Naive thymus-derived CD4-positive, alpha-beta T cell (primary cell): ENCODE measurements around the gene RGS6. TPM values are rescaled to one million over a fixed set of nuclear protein-coding genes. Genes with fewer than 3 reads are reported as not detected.

Experiments used
- ATAC-seq: fragments of 150-1000 bp; cut with Tn5 transposase; 2 replicates; pipeline ENCODE4 v1.10.0; 2021; ENCODE audit warnings: mild to moderate bottlenecking, moderate library complexity
- CTCF ChIA-PET: fragments of 350-600 bp; sonication (Branson Sonifier 250); formaldehyde crosslinking; loops from one replicate; lab custom pipeline; 2021; ENCODE audit warnings: antibody characterized with exemption; lab: Charles Lee
- POLR2A ChIA-PET: fragments of 350-600 bp; sonication (Branson Sonifier 250); formaldehyde crosslinking; loops from one replicate; lab custom pipeline; 2021; ENCODE audit warnings: antibody characterized with exemption, inconsistent platforms; lab: Charles Lee
- DNase-seq, 9 donors: peaks; one replicate each; pipeline versions ENCODE4 v3.0.0 to v3.0.0-alpha.2; 2020 to 2022; ENCODE audit warnings: mixed read lengths in 1 of 9
- H3K27ac ChIP-seq: one replicate; pipeline ENCODE4 v1.7.0; 2013; ENCODE audit warnings: mild to moderate bottlenecking, low read depth, low read length, moderate library complexity
- H3K27me3 ChIP-seq, 2 donors: one replicate each; pipeline ENCODE4 v1.7.0; 2013; ENCODE audit warnings: low read length in 2 of 2, mild to moderate bottlenecking in 2 of 2, moderate library complexity in 2 of 2; ENCODE audit not compliant: control insufficient read depth in 2 of 2, insufficient read depth in 2 of 2
- H3K36me3 ChIP-seq, 3 experiments: 1 replicate in 2 of 3; 2 replicates in 1 of 3; pipeline ENCODE4 v1.7.0; 2013; ENCODE audit warnings: low read length in 3 of 3, mild to moderate bottlenecking in 3 of 3, moderate library complexity in 1 of 3; ENCODE audit not compliant: insufficient read depth in 3 of 3, control insufficient read depth in 2 of 3
- H3K4me1 ChIP-seq, 2 donors: one replicate each; pipeline ENCODE4 v1.7.0; 2013; ENCODE audit warnings: low read length in 2 of 2, mild to moderate bottlenecking in 2 of 2, moderate library complexity in 1 of 2; ENCODE audit not compliant: control insufficient read depth in 2 of 2, insufficient read depth in 2 of 2
- H3K4me3 ChIP-seq: 2 replicates; pipeline ENCODE4 v1.7.0; 2013; ENCODE audit warnings: mild to moderate bottlenecking, low read length
- H3K9me3 ChIP-seq, 3 experiments: 1 replicate in 2 of 3; 2 replicates in 1 of 3; pipeline ENCODE4 v1.7.0; 2013; ENCODE audit warnings: low read length in 3 of 3; ENCODE audit not compliant: control insufficient read depth in 2 of 3
- H3K27ac Mint-ChIP-seq, 9 donors: one replicate each; pipeline ENCODE4 v1.8.0; 2020 to 2022; ENCODE audit warnings: mixed read lengths in 9 of 9, mild to moderate bottlenecking in 8 of 9, moderate library complexity in 5 of 9, inconsistent platforms in 2 of 9
- H3K27me3 Mint-ChIP-seq, 5 donors: one replicate each; pipeline ENCODE4 v1.8.0; 2021 to 2022; ENCODE audit warnings: mixed read lengths in 5 of 5, mild to moderate bottlenecking in 1 of 5
- H3K36me3 Mint-ChIP-seq, 5 donors: one replicate each; pipeline ENCODE4 v1.8.0; 2020 to 2022; ENCODE audit warnings: mixed read lengths in 5 of 5, mild to moderate bottlenecking in 3 of 5, inconsistent platforms in 1 of 5
- H3K4me1 Mint-ChIP-seq, 7 donors: one replicate each; pipeline ENCODE4 v1.8.0; 2020 to 2022; ENCODE audit warnings: mixed read lengths in 7 of 7, mild to moderate bottlenecking in 3 of 7, inconsistent platforms in 1 of 7
- H3K4me3 Mint-ChIP-seq, 10 donors: one replicate each; pipeline ENCODE4 v1.8.0; 2020 to 2022; ENCODE audit warnings: mild to moderate bottlenecking in 10 of 10, mixed read lengths in 10 of 10, moderate library complexity in 6 of 10, inconsistent platforms in 2 of 10
- H3K9me3 Mint-ChIP-seq, 11 donors: one replicate each; pipeline ENCODE4 v1.8.0; 2020 to 2022; ENCODE audit warnings: mixed read lengths in 11 of 11, mild to moderate bottlenecking in 4 of 11, inconsistent platforms in 1 of 11, moderate library complexity in 1 of 11
- intact Hi-C, 2 donors: fragments of 100-400 bp; cut with micrococcal nuclease; formaldehyde crosslinking; loops; one replicate each; pipeline ENCODE4 v1.15.1; 2023
- polyA plus RNA-seq, 2 donors: library from polyadenylated mRNA; unstranded; fragments of 300-500 nt; fragmentation: Illumina TruSeq; gene quantifications; one replicate each; pipeline ENCODE4 v1.2.3, GENCODE V29; 2021
- total RNA-seq, 6 experiments: library from RNA in 5 of 6; stranded (reverse) in 5 of 6; gene quantifications; 1 replicate in 5 of 6; 2 replicates in 1 of 6; pipeline ENCODE4 v1.2.3 and lab custom pipeline; 2021 to 2026

RGS6 gene
- total and polyA plus RNA-seq, 7 experiments from 2014 or later, result 0.29 to 0.97 TPM; not detected in 5

DNA sequence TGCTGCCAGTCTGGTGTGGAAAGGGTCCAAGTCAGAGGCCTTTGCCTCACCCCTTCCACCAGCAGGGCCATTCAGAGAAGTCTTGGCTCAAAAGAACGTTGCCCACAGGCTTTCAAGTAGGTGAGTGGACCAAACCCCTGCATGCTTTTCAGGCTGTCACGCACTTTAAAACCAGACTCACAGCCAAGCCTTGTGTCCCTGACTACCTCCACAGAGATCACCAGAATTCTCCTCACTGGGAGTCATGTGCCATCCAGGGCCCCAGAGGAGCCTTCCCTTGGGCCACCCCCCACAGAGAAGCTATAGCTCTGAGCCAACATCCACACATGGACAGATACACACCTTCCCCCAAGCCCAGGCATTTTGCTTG, 678.6 kb downstream of the RGS6 start:
- Mint-ChIP-seq H3K27ac (no peak overlapping the region), H3K27me3 (peaks cover 0 to 25% (median 5%) of the 10 kb centered on the region in 5 donors), H3K4me1 (peaks cover 0 to 3% (median 0%) of the 10 kb centered on the region in 7 donors), H3K36me3 (peaks cover 0 to 3% (median 0%) of the 10 kb centered on the region in 5 donors), H3K4me3 (no peak overlapping the region), H3K9me3 (peaks cover 0 to 2% (median 0%) of the 10 kb centered on the region in 11 donors)
- Histone ChIP-seq H3K27me3 (no peaks in the 10 kb centered on the region), H3K27ac (no peak overlapping the region), H3K36me3 (no peaks in the 10 kb centered on the region), H3K4me1 (no peaks in the 10 kb centered on the region), H3K4me3 (no peak overlapping the region), H3K9me3 (no peaks in the 10 kb centered on the region)
- intact Hi-C loops, result no loop called here
- POLR2A ChIA-PET, result no interaction called here
- peak in 1 of 9 donors; percentile 14 for DNase-seq
- CTCF ChIA-PET, result interaction anchor here (0.5 kb wide), 1 partner anchor 78 kb away, joined by 3 read pairs; no protein-coding TSS in a partner anchor
- no peak for ATAC-seq

GRCh38 chr14:72611506-72611905, 679.3 kb downstream of the RGS6 start:
- intact Hi-C loops, result no loop called here
- Mint-ChIP-seq H3K9me3 (peaks cover 0 to 2% (median 0%) of the 10 kb centered on the region in 11 donors), H3K36me3 (peaks cover 0 to 3% (median 0%) of the 10 kb centered on the region in 5 donors), H3K27me3 (peaks cover 0 to 29% (median 5%) of the 10 kb centered on the region in 5 donors), H3K27ac (no peak overlapping the region), H3K4me1 (peaks cover 0 to 5% (median 0%) of the 10 kb centered on the region in 7 donors), H3K4me3 (no peak overlapping the region)
- CTCF ChIA-PET, result no interaction called here
- Histone ChIP-seq H3K4me1 (no peaks in the 10 kb centered on the region), H3K4me3 (no peak overlapping the region), H3K36me3 (no peaks in the 10 kb centered on the region), H3K9me3 (no peaks in the 10 kb centered on the region), H3K27me3 (no peaks in the 10 kb centered on the region), H3K27ac (no peak overlapping the region)
- POLR2A ChIA-PET, result no interaction called here
- ATAC-seq, result no peak
- no peak for DNase-seq

DNA sequence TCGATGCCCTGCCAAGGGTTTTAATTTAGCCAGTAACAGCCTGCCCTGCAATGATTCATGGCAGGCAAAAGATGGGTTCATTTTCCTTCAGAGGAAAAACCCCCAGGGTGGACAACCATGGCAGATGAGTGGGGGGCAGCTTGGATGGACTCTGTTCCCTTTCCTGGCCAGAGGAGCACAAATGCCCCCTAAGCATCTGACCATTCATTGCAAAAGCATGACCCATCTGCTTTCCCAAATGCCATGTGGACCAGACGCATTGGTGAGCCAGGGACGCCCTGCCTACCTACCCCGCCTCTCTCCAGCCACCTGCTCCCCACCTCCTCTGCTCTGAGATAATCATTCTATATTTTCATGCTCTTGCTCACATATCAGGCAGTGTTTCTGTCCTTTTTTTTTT, 679.8 kb downstream of the RGS6 start:
- H3K27me3 ChIP-seq, result no peaks in the 10 kb centered on the region

DNA sequence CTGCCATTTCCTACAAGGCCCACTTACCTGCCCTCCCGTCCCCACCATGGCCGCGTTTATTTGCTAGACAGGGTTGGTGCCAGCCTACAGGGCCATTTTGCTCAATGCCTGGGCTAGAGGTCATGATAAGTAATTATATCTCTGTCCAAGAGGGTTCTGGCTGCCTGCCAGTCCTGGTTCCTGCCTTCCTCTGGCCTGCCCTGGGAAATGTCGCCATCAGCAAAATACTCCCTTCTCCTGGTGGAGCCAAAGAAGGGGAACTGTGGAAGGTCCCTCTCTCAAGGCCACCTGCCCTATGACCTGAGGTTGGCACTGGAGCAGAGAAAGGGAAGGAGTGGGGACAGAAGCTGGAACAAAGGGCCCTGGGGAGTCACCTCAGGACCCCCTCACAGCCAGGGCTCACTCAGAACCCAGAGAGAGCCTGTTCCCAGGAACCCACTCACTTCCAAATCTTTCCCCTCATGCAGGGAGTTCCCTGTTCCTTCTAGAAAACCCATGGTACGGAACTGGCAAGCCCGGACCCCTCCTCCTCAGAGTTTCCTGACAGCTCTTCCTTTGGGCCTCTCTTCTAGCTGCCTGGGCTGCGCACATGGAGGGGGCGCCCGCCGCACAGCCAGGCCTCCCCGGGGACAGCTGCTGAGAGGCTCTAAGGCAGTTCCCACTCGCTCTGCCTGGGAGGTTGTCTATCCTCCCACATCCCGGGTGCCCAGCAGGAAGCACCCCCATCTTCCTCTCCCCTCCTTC, 681.2 kb downstream of the RGS6 start:
- Mint-ChIP-seq H3K4me1 (peaks cover 0 to 4% (median 0%) of the 10 kb centered on the region in 7 donors), H3K4me3 (no peak overlapping the region), H3K27ac (no peak overlapping the region), H3K36me3 (peaks cover 0 to 3% (median 0%) of the 10 kb centered on the region in 5 donors), H3K27me3 (peaks cover 0 to 28% (median 5%) of the 10 kb centered on the region in 5 donors), H3K9me3 (peaks cover 0 to 2% (median 0%) of the 10 kb centered on the region in 11 donors)
- Histone ChIP-seq H3K36me3 (no peaks in the 10 kb centered on the region), H3K27me3 (no peaks in the 10 kb centered on the region), H3K4me1 (no peaks in the 10 kb centered on the region), H3K9me3 (no peaks in the 10 kb centered on the region), H3K27ac (no peak overlapping the region), H3K4me3 (no peak overlapping the region)
- intact Hi-C loops, result no loop called here
- DNase-seq (peak in 1 of 9 donors; percentile 10), ATAC-seq (no peak)
- ChIA-PET POLR2A (no interaction called here), CTCF (no interaction called here)

More for the DNA sequence above, 679.8 kb downstream of the RGS6 start:
- intact Hi-C loops, result no loop called here
- Mint-ChIP-seq H3K4me3 (no peak overlapping the region), H3K27ac (no peak overlapping the region), H3K36me3 (peaks cover 0 to 3% (median 0%) of the 10 kb centered on the region in 5 donors), H3K9me3 (peaks cover 0 to 2% (median 0%) of the 10 kb centered on the region in 11 donors), H3K27me3 (peaks cover 0 to 30% (median 5%) of the 10 kb centered on the region in 5 donors), H3K4me1 (peaks cover 0 to 5% (median 0%) of the 10 kb centered on the region in 7 donors)
- ChIA-PET POLR2A (no interaction called here), CTCF (no interaction called here)
- no peak for ATAC-seq
- no peaks in the 10 kb centered on the region for H3K36me3 ChIP-seq
- H3K27ac ChIP-seq, result no peak overlapping the region
- DNase-seq, result peak in 1 of 9 donors; percentile 10
- H3K9me3 ChIP-seq, result no peaks in the 10 kb centered on the region
- no peak overlapping the region for H3K4me3 ChIP-seq
- H3K4me1 ChIP-seq, result no peaks in the 10 kb centered on the region

DNA sequence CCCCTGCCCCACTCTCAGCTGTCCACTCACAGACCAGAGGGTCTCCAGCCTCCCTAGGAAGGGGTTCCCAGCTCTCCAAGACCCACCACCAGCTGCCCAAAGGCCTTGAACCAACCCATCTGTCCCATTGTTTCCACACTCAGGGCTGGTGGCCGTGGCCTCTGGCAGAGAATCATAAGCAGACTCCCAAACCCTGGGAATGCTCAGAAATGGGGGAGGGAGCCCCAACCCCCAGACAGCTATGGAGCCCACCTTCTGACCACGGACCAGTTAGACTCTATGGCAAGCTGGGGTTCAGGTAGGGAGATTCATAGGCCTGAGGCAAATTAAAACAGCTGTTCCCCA, 681.7 kb downstream of the RGS6 start:
- Histone ChIP-seq H3K27ac (no peak overlapping the region), H3K4me3 (no peak overlapping the region), H3K36me3 (no peaks in the 10 kb centered on the region), H3K27me3 (no peaks in the 10 kb centered on the region), H3K9me3 (no peaks in the 10 kb centered on the region), H3K4me1 (no peaks in the 10 kb centered on the region)
- Mint-ChIP-seq H3K9me3 (peaks cover 0 to 2% (median 0%) of the 10 kb centered on the region in 11 donors), H3K27ac (no peak overlapping the region), H3K4me1 (peaks cover 0 to 3% (median 0%) of the 10 kb centered on the region in 7 donors), H3K27me3 (peaks cover 0 to 23% (median 5%) of the 10 kb centered on the region in 5 donors), H3K4me3 (no peak overlapping the region), H3K36me3 (peaks cover 0 to 3% (median 0%) of the 10 kb centered on the region in 5 donors)
- ATAC-seq (no peak), DNase-seq (peak in 1 of 9 donors; percentile 9)
- CTCF ChIA-PET, result no interaction called here
- intact Hi-C loops, result no loop called here
- POLR2A ChIA-PET, result no interaction called here

DNA sequence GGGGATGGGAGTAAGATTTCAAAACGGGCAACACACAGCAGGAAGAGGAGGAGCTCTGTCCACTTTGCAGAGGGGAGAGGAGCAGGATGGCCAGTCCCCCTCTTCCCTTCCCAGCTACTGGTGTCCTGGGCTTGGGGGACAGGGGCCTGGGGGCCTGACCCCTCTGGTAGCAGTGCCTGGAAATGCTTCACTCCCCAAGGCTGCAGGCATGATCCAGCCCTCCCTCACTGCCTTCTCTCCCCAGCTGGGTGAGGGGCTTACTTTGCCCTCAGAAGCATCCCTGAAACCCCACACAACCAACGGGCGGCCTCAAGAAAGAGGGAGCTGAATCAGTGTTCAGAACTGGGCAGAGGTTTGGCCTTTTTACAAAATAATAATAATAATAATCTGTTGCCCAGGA, 682.1 kb downstream of the RGS6 start:
- Mint-ChIP-seq H3K4me1 (peaks cover 0 to 3% (median 0%) of the 10 kb centered on the region in 7 donors), H3K9me3 (peaks cover 0 to 2% (median 0%) of the 10 kb centered on the region in 11 donors), H3K36me3 (peaks cover 0 to 3% (median 0%) of the 10 kb centered on the region in 5 donors), H3K27ac (no peak overlapping the region), H3K4me3 (no peak overlapping the region), H3K27me3 (peaks cover 0 to 18% (median 5%) of the 10 kb centered on the region in 5 donors)
- no peak overlapping the region for H3K27ac ChIP-seq
- intact Hi-C loops, result no loop called here
- ATAC-seq (no peak), DNase-seq (peak in 1 of 9 donors; percentile 11)
- no peaks in the 10 kb centered on the region for H3K9me3 ChIP-seq
- H3K4me1 ChIP-seq, result no peaks in the 10 kb centered on the region
- ChIA-PET CTCF (no interaction called here), POLR2A (no interaction called here)
- no peaks in the 10 kb centered on the region for H3K36me3 ChIP-seq
- H3K4me3 ChIP-seq, result no peak overlapping the region
- H3K27me3 ChIP-seq, result no peaks in the 10 kb centered on the region
